ENCODE results near the gene EVA1B. TPM values are rescaled to one million over a fixed set of nuclear protein-coding genes. Genes with fewer than 3 reads are reported as not detected.

The EVA1B gene
- total RNA-seq, 2 experiments from 2014 or later: 12.3 to 13.3 TPM

DNA sequence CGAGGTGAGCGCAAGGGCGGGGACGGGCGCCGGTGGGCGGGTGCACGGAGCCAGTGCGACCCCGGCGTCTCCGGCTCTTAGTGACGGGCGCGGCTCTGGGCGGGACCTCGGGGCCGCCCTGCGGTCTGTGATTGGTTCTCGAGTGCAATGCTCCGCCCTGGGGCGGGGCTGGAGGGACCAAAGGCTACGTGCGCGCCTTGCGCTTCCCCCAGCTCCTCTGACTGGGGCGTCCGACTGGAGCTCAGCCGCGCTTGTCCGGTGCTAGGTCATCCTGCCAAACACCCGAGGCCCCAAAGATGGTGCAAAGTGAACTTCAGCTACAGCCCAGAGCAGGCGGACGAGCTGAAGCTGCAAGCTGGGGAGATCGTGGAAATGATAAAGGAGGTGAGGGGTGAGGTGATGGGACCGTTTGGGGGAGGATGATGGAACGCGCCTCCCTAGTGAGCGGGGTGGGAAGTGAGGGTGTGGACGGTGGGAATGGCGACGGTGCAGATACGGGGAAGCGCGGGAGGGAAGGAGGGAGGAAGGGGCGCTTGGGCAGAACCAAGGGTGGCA lies 16.5 kb downstream of the EVA1B start:
- H3K36me3 Mint-ChIP-seq (ENCODE audit: low read depth): peaks cover 41% of the 10 kb centered on the region
- peaks cover 29% of the 10 kb centered on the region for H3K4me1 Mint-ChIP-seq (ENCODE audit: low read depth)

DNA sequence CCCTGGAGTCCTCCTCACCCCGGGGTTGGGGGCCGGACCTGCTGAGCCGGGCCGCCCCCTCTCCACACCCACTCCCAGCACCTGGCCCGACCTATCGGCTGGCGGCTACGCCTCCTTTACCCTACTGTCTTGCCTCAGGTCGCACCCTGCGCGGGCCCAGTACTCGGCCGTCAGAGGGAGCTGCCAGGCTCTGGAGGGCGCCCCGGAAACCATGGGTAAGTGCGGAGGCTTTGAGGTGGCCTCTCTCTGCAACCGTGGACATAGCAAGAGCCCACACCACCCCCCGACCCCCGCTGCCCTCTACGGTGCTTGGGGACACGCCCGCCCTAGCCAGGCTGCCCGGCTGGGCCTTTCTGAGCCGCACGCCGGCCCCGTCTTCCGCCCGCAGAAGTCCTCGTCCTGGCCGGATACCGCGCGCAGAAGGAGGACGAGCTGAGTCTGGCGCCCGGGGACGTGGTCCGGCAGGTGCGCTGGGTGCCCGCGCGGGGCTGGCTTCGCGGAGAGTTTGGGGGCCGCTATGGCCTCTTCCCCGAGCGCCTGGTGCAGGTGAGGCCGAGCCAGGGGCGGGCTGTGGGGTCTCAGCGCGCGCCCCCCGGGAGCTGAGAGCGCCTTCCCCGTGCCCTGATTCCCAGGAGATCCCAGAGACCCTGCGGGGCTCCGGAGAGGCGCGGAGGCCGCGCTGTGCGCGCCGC lies 17.1 kb downstream of the EVA1B start, which contains the start of gene SH3D21:
Gene SH3D21 (plus strand): TSS at position 159 of the 692 bp plus-strand sequence. CDS start 53 bp downstream, at position 212.
- H3K27me3 Mint-ChIP-seq (ENCODE audit: low read depth): no peaks in the 10 kb centered on the region
- CTCF ChIA-PET: interaction anchor here (0.6 to 5.5 kb wide), 16 partner anchors 10 to 171 kb away, joined by 3 to 24 read pairs (median 4); partner anchors contain the start of genes EVA1B, STK40 and TRAPPC3
- peaks cover 46% of the 10 kb centered on the region for H3K36me3 Mint-ChIP-seq (ENCODE audit: low read depth)
- H3K27ac Mint-ChIP-seq: peak within 1 kb of the TSS; percentile 91
- ATAC-seq: peak; percentile 38
- H3K4me3 Mint-ChIP-seq: peak within 1 kb of the TSS; percentile 98
- H3K4me1 Mint-ChIP-seq (ENCODE audit: low read depth): peaks cover 29% of the 10 kb centered on the region
- peak; percentile 65 for DNase-seq
- no peaks in the 10 kb centered on the region for H3K9me3 Mint-ChIP-seq (ENCODE audit: insufficient read depth)
- POLR2A ChIA-PET: interaction anchor here (0.7 to 1.7 kb wide), 3 partner anchors 16 to 106 kb away, joined by 3 to 11 read pairs (median 5); partner anchors contain the start of genes EVA1B and THRAP3

More for the DNA sequence above, 16.5 kb downstream of the EVA1B start:
- CTCF ChIA-PET: interaction anchor here (0.6 to 5.5 kb wide), 11 partner anchors 10 to 158 kb away, joined by 3 to 24 read pairs (median 5); partner anchors contain the start of genes EVA1B, STK40 and TRAPPC3
- ATAC-seq (peak; percentile 99), DNase-seq (peak; percentile 95)
- Mint-ChIP-seq H3K27ac (peak overlapping the region; percentile 91), H3K27me3 (ENCODE audit: low read depth) (no peaks in the 10 kb centered on the region), H3K9me3 (ENCODE audit: insufficient read depth) (no peaks in the 10 kb centered on the region), H3K4me3 (peak overlapping the region; percentile 98)
- POLR2A ChIA-PET: interaction anchor here (0.7 to 1.7 kb wide), 3 partner anchors 16 to 105 kb away, joined by 3 to 11 read pairs (median 5); partner anchors contain the start of genes EVA1B and THRAP3

DNA sequence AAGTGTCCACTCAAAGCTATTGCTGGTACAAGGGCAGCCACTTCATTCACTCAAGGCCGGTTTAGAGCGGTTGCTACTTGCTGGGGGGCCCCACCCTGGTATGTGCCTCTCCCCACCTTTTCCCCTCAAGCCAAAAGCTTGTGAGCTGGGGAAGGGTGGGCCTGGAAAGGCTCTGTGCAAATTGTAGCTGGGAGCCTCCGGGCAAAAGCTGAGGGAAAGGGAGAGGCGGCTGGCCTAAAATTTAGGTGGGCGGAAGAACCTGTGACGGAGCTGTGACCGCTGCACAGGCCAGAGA lies 17.6 kb downstream of the EVA1B start:
- no peaks in the 10 kb centered on the region for H3K27me3 Mint-ChIP-seq (ENCODE audit: low read depth)
- peaks cover 51% of the 10 kb centered on the region for H3K36me3 Mint-ChIP-seq (ENCODE audit: low read depth)
- peak overlapping the region; percentile 54 for H3K27ac Mint-ChIP-seq
- no peaks in the 10 kb centered on the region for H3K9me3 Mint-ChIP-seq (ENCODE audit: insufficient read depth)
- ATAC-seq: no peak
- POLR2A ChIA-PET: interaction anchor here (1.3 kb wide), 1 partner anchor 82 kb away, joined by 5 read pairs; the partner anchor contains the start of gene THRAP3
- no peak for DNase-seq
- H3K4me1 Mint-ChIP-seq (ENCODE audit: low read depth): peaks cover 29% of the 10 kb centered on the region
- peak overlapping the region; percentile 98 for H3K4me3 Mint-ChIP-seq
- CTCF ChIA-PET: interaction anchor here (0.8 to 5.5 kb wide), 12 partner anchors 13 to 206 kb away, joined by 3 to 24 read pairs (median 4); partner anchors contain the start of genes EVA1B and TRAPPC3

DNA sequence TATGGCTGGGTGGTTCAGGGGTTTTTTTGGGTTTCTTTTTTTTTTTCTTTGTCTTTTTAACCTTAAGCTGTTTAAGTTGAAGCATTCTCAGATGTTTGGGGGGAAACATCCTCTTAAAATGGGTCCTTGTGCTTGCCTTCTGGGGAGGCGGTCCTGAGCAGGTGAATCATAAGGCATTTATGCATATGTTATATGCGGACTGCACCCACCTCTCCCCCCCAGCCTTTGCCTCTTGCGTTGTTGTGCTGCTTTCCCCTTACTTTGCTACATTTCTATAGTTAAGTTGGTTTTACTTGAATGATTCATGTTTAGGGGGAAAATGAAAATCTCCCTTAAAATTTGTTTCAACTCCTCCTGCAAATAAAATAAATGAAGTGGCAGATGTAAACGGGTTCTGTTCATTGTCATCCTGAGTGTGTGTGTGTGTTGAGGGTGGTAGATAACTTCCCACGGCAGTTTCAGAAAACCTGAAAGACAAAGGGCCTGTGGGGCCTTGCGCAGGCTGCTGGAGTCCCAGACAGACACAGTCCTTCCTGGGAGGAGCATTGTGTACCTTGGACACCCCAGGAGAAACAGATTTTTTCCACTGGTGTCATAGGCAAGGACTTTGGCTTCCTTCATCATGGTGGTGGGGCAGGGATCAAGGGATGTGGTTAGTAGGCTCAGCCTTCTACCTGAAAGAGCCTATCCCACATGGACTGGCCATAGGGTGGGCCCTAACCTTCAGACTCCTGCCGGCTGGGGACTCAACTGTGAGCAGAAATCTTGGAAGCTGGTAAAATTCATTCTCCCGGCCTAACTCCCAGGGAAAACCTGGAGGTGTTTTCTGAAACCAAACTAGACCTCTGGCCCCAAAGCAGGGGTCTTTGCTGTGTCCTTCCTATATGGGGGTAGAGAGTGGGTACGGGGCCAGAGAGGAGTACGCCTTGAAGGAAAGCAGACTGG lies 18.2 kb downstream of the EVA1B start:
- Mint-ChIP-seq H3K36me3 (ENCODE audit: low read depth) (peaks cover 53% of the 10 kb centered on the region), H3K27ac (peak overlapping the region; percentile 54), H3K4me1 (ENCODE audit: low read depth) (peaks cover 27% of the 10 kb centered on the region), H3K4me3 (peak overlapping the region; percentile 98), H3K9me3 (ENCODE audit: insufficient read depth) (no peaks in the 10 kb centered on the region), H3K27me3 (ENCODE audit: low read depth) (no peaks in the 10 kb centered on the region)
- ChIA-PET POLR2A (interaction anchor here (1.3 kb wide), 1 partner anchor 81 kb away, joined by 5 read pairs; the partner anchor contains the start of gene THRAP3), CTCF (interaction anchor here (1.1 to 5.5 kb wide), 8 partner anchors 19 to 205 kb away, joined by 3 to 24 read pairs (median 4); partner anchors contain the start of genes EVA1B and TRAPPC3)
- ATAC-seq (no peak), DNase-seq (no peak)

DNA sequence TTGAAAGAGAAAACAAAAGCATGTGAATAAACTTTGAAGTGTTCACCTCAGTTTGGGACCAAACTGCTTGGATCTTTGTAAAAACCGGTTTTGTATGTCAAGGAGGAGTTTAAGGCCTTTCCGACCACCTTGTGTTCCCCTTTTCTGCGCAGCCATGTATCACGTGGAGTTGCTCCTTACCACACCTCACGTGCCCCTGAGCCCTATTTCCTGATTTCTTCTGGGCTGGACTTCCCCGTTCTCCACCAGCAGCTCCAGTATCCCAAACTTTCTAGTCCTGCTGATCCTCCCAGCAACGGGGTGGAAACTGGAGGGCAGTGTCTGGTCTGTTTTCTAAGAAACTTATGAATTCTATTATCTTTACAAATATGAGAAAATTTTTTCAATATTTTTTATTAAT lies 18.9 kb downstream of the EVA1B start:
- H3K36me3 Mint-ChIP-seq (ENCODE audit: low read depth): peaks cover 56% of the 10 kb centered on the region
- ChIA-PET CTCF (interaction anchor here (5.5 kb wide), 1 partner anchor 19 kb away, joined by 24 read pairs; no protein-coding TSS in a partner anchor), POLR2A (interaction anchor here (1.0 kb wide), 1 partner anchor 20 kb away, joined by 3 read pairs; no protein-coding TSS in a partner anchor)
- H3K27ac Mint-ChIP-seq: no peak overlapping the region
- no peak for DNase-seq
- no peak overlapping the region for H3K4me3 Mint-ChIP-seq
- no peaks in the 10 kb centered on the region for H3K9me3 Mint-ChIP-seq (ENCODE audit: insufficient read depth)
- ATAC-seq: no peak
- no peaks in the 10 kb centered on the region for H3K27me3 Mint-ChIP-seq (ENCODE audit: low read depth)
- peaks cover 27% of the 10 kb centered on the region for H3K4me1 Mint-ChIP-seq (ENCODE audit: low read depth)

DNA sequence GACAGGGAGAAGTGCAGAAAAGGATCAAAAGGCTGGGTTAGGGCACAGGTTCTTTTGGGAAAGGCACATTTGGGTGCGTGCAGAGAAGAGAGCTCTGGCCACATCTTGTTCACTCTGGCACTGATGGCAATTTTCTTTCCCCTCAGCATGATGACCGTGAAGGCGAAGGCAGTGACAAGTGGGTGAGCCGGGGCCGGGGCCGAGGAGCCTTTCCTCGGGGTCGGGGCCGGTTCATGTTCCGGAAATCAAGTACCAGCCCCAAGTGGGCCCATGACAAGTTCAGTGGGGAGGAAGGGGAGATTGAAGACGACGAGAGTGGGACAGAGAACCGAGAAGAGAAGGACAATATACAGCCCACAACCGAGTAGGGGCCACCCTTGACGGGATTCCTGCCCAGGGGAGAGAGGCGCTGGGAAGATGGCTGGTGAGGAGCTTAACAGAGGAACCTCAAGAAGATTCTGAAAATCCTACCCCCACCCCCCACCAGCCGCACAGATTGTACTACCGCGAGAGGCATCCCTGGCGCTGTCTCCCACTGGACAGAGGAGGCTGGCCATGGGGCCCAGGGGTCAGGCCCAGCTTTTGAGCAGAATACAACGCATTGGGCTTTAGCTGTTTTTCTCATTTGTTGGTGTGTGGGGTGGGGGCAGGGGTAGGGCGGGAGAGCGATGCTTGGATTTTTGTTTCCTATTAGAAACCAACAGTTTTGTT lies 19.6 kb downstream of the EVA1B start:
- H3K36me3 Mint-ChIP-seq (ENCODE audit: low read depth): peaks cover 53% of the 10 kb centered on the region
- H3K4me3 Mint-ChIP-seq: no peak overlapping the region
- H3K9me3 Mint-ChIP-seq (ENCODE audit: insufficient read depth): no peaks in the 10 kb centered on the region
- POLR2A ChIA-PET: interaction anchor here (1.0 kb wide), 2 partner anchors 20 to 154 kb away, joined by 3 read pairs; partner anchors contain the start of gene TRAPPC3
- no peaks in the 10 kb centered on the region for H3K27me3 Mint-ChIP-seq (ENCODE audit: low read depth)
- CTCF ChIA-PET: interaction anchor here (5.5 kb wide), 1 partner anchor 18 kb away, joined by 24 read pairs; no protein-coding TSS in a partner anchor
- no peak for ATAC-seq
- no peak overlapping the region for H3K27ac Mint-ChIP-seq
- H3K4me1 Mint-ChIP-seq (ENCODE audit: low read depth): peaks cover 27% of the 10 kb centered on the region
- no peak for DNase-seq

DNA sequence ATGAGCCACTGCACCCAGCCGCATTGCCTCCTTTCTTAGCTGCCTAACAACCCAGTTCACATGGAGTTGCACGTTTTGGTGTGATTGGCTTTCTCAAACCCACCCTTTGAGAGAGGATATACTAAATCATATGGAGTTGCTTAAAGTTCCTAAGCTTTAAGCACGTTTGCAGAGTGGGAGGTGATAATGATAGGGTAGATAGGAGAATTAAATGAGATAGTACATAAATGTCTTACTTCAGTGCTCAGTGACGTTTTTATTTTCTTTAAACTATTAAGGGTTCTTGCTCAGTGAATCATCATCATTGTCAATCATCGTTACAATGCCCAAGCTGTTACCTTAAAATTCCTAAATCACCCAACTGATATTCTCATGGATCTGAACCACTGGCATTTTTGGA lies 20.2 kb downstream of the EVA1B start:
- Mint-ChIP-seq H3K27ac (no peak overlapping the region), H3K4me3 (no peak overlapping the region), H3K9me3 (ENCODE audit: insufficient read depth) (no peaks in the 10 kb centered on the region), H3K4me1 (ENCODE audit: low read depth) (peaks cover 25% of the 10 kb centered on the region), H3K36me3 (ENCODE audit: low read depth) (peaks cover 55% of the 10 kb centered on the region), H3K27me3 (ENCODE audit: low read depth) (no peaks in the 10 kb centered on the region)
- POLR2A ChIA-PET: interaction anchor here (1.0 kb wide), 2 partner anchors 21 to 154 kb away, joined by 3 read pairs; partner anchors contain the start of gene TRAPPC3
- no peak for DNase-seq
- CTCF ChIA-PET: interaction anchor here (5.5 kb wide), 1 partner anchor 18 kb away, joined by 24 read pairs; no protein-coding TSS in a partner anchor
- no peak for ATAC-seq

DNA sequence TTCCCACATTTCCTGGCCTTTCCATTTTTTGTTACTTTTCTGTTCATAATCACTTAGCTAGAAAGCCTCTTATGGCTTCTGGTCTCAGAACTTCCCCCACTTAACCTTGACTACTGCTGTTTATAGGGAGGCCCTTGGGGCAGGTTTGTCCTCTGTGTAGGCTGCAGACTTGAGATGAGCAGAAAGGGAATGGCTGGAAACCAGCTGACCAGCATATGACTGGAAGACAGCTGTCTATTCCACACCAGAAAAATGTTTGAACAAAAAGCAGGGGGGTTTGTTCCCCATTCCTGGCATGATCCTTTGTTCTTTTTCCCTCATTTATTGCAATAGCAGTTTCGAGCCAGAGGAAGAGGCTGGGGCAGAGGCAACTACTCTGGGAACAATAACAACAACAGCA lies 22.2 kb downstream of the EVA1B start:
- peaks cover 11% of the 10 kb centered on the region for H3K4me1 Mint-ChIP-seq (ENCODE audit: low read depth)
- ChIA-PET POLR2A (interaction anchor here (0.7 kb wide), 1 partner anchor 96 kb away, joined by 3 read pairs; no protein-coding TSS in a partner anchor), CTCF (interaction anchor here (1.0 to 2.0 kb wide), 8 partner anchors 10 to 119 kb away, joined by 3 to 15 read pairs (median 4); no protein-coding TSS in a partner anchor)
- no peaks in the 10 kb centered on the region for H3K27me3 Mint-ChIP-seq (ENCODE audit: low read depth)
- DNase-seq: no peak
- no peak overlapping the region for H3K4me3 Mint-ChIP-seq
- no peaks in the 10 kb centered on the region for H3K9me3 Mint-ChIP-seq (ENCODE audit: insufficient read depth)
- no peak for ATAC-seq
- no peak overlapping the region for H3K27ac Mint-ChIP-seq
- peaks cover 63% of the 10 kb centered on the region for H3K36me3 Mint-ChIP-seq (ENCODE audit: low read depth)

DNA sequence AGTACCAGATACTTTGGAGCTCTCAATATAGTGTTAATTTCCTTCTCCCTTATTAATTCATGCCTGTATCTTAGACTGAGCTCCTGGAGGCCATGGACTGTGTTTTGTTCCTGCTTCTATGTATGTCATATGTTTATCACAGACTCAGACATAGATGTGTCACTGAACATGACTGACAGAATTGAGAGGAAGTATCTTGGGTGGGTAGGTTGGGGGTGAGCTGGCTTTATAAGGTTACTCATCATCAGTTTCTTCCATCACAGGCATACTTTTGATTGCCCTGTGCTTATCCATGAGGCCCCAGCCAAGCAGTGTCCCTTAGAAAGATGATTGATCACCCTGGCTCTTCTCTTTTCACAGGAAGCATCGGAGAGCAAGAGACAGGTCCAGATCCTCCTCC lies 22.9 kb downstream of the EVA1B start:
- Mint-ChIP-seq H3K27ac (peak overlapping the region; percentile 12), H3K4me1 (ENCODE audit: low read depth) (peaks cover 7% of the 10 kb centered on the region), H3K27me3 (ENCODE audit: low read depth) (no peaks in the 10 kb centered on the region), H3K4me3 (no peak overlapping the region), H3K36me3 (ENCODE audit: low read depth) (peaks cover 67% of the 10 kb centered on the region), H3K9me3 (ENCODE audit: insufficient read depth) (no peaks in the 10 kb centered on the region)
- no peak for ATAC-seq
- ChIA-PET POLR2A (interaction anchor here (0.9 kb wide), 1 partner anchor 22 kb away, joined by 3 read pairs; no protein-coding TSS in a partner anchor), CTCF (interaction anchor here (0.6 to 2.0 kb wide), 19 partner anchors 9 to 528 kb away, joined by 3 to 15 read pairs (median 4); partner anchors contain the start of genes THRAP3 and TRAPPC3)
- no peak for DNase-seq

DNA sequence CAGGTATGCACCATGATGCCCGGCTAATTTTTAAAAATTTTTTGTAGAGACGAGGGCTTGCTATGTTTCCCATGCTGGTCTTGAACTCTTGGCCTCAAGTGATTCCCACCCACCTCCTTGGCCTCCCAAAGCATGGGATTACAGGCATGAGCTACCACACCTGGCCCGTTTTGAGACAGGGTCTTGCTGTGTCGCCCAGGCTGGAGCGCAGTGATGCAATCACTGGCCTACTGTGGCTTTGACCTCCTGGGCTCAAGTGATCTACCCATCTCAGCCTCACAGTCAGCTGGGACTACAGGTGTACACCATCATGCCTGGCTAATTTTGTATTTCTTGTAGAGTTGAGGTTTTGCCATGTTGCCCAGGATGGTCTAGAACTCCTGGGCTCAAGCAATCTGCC lies 24.8 kb downstream of the EVA1B start:
- no peaks in the 10 kb centered on the region for H3K9me3 Mint-ChIP-seq (ENCODE audit: insufficient read depth)
- no peak overlapping the region for H3K4me3 Mint-ChIP-seq
- peaks cover 67% of the 10 kb centered on the region for H3K36me3 Mint-ChIP-seq (ENCODE audit: low read depth)
- no peak overlapping the region for H3K27ac Mint-ChIP-seq
- POLR2A ChIA-PET: no interaction called here
- CTCF ChIA-PET: interaction anchor here (1.6 kb wide), 1 partner anchor 13 kb away, joined by 4 read pairs; no protein-coding TSS in a partner anchor
- DNase-seq (no peak), ATAC-seq (no peak)
- H3K27me3 Mint-ChIP-seq (ENCODE audit: low read depth): no peaks in the 10 kb centered on the region
- peaks cover 2% of the 10 kb centered on the region for H3K4me1 Mint-ChIP-seq (ENCODE audit: low read depth)
